ENCODE measurements around the gene B4GALT6. TPM values are rescaled to one million over a fixed set of nuclear protein-coding genes. Genes with fewer than 3 reads are reported as not detected.

The B4GALT6 gene
- total RNA-seq, 4 donors from 2014 or later = 1.5 to 11.8 (median 3.9) TPM

GRCh38 chr18:31595121-31595771 is 89.1 kb downstream of the B4GALT6 start:
- H3K4me3 ChIP-seq = no peak overlapping the region
- no peak overlapping the region for H3K27ac ChIP-seq
- H3K9me3 ChIP-seq = no peaks in the 10 kb centered on the region
- no peak for DNase-seq
- no peaks in the 10 kb centered on the region for H3K4me1 ChIP-seq
- TF ChIP-seq POLR2A (IDR thresholded peaks at IDR 0.05) = no peak
- TF ChIP-seq, protein P1, sequence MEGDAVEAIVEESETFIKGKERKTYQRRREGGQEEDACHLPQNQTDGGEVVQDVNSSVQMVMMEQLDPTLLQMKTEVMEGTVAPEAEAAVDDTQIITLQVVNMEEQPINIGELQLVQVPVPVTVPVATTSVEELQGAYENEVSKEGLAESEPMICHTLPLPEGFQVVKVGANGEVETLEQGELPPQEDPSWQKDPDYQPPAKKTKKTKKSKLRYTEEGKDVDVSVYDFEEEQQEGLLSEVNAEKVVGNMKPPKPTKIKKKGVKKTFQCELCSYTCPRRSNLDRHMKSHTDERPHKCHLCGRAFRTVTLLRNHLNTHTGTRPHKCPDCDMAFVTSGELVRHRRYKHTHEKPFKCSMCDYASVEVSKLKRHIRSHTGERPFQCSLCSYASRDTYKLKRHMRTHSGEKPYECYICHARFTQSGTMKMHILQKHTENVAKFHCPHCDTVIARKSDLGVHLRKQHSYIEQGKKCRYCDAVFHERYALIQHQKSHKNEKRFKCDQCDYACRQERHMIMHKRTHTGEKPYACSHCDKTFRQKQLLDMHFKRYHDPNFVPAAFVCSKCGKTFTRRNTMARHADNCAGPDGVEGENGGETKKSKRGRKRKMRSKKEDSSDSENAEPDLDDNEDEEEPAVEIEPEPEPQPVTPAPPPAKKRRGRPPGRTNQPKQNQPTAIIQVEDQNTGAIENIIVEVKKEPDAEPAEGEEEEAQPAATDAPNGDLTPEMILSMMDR (IDR thresholded peaks at IDR 0.05) = no peak
- H3K27me3 ChIP-seq = no peaks in the 10 kb centered on the region
- no peaks in the 10 kb centered on the region for H3K36me3 ChIP-seq
- intact Hi-C loops (cut with DNase I; ENCODE audit: low total_unique reads) = no loop called here

- Histone ChIP-seq H3K27ac (no peak overlapping the region), H3K9me3 (no peaks in the 10 kb centered on the region), H3K4me3 (no peak overlapping the region), H3K4me1 (no peaks in the 10 kb centered on the region), H3K36me3 (no peaks in the 10 kb centered on the region), H3K27me3 (no peaks in the 10 kb centered on the region)
- no peak for DNase-seq
- no peak for TF ChIP-seq POLR2A (IDR thresholded peaks at IDR 0.05)
- TF ChIP-seq, protein P1 (IDR thresholded peaks at IDR 0.05) = no peak
- intact Hi-C loops (cut with DNase I; ENCODE audit: low total_unique reads) = no loop called here
Observed at GRCh38 chr18:31592506-31593157, 91.7 kb downstream of the B4GALT6 start.

- Histone ChIP-seq H3K4me1 (no peaks in the 10 kb centered on the region), H3K27me3 (no peaks in the 10 kb centered on the region), H3K27ac (no peak within 1 kb of the TSS), H3K36me3 (no peaks in the 10 kb centered on the region), H3K4me3 (no peak within 1 kb of the TSS), H3K9me3 (no peaks in the 10 kb centered on the region)
- TF ChIP-seq, protein P1 (IDR thresholded peaks at IDR 0.05) = no peak
- no peak for TF ChIP-seq POLR2A (IDR thresholded peaks at IDR 0.05)
- DNase-seq = no peak
- intact Hi-C loops (cut with DNase I; ENCODE audit: low total_unique reads) = no loop called here
Observed at GRCh38 chr18:31591628-31592027, 92.8 kb downstream of the B4GALT6 start, which contains the start of gene TTR. TSS of gene TTR (plus strand) at chr18:31591877. CDS start at chr18:31591903, 26 bp downstream.

GRCh38 chr18:31591113-31591512 is 93.3 kb downstream of the B4GALT6 start:
- TF ChIP-seq, protein P1 (IDR thresholded peaks at IDR 0.05) = no peak
- TF ChIP-seq POLR2A (IDR thresholded peaks at IDR 0.05) = no peak
- no peaks in the 10 kb centered on the region for H3K27me3 ChIP-seq
- intact Hi-C loops (cut with DNase I; ENCODE audit: low total_unique reads) = no loop called here

GRCh38 chr18:31590570-31590969 is 93.8 kb downstream of the B4GALT6 start:
- Histone ChIP-seq H3K27ac (no peak overlapping the region), H3K4me1 (no peaks in the 10 kb centered on the region), H3K9me3 (no peaks in the 10 kb centered on the region), H3K36me3 (no peaks in the 10 kb centered on the region), H3K27me3 (no peaks in the 10 kb centered on the region), H3K4me3 (no peak overlapping the region)
- intact Hi-C loops (cut with DNase I; ENCODE audit: low total_unique reads) = no loop called here
- TF ChIP-seq, protein P1 (IDR thresholded peaks at IDR 0.05) = no peak
- no peak for TF ChIP-seq POLR2A (IDR thresholded peaks at IDR 0.05)
- no peak for DNase-seq

More at GRCh38 chr18:31591113-31591512, 93.3 kb downstream of the B4GALT6 start:
- Histone ChIP-seq H3K9me3 (no peaks in the 10 kb centered on the region), H3K36me3 (no peaks in the 10 kb centered on the region), H3K4me1 (no peaks in the 10 kb centered on the region), H3K4me3 (no peak overlapping the region), H3K27ac (no peak overlapping the region)
- no peak for DNase-seq

Measured in uterus (tissue), 4 donors.